HEK293 (cell line): Measurements from ENCODE around the gene STK10.

Source experiments
- CTCF ChIA-PET: fragments of 350-600 bp; formaldehyde crosslinking; extraction: SDS; loops from one replicate; lab custom pipeline; 2021; ENCODE audit warnings: antibody characterized with exemption; lab: Yijun Ruan, JAX
- POLR2A ChIA-PET: fragments of 300-600 bp; formaldehyde crosslinking; extraction: SDS; loops from one replicate; lab custom pipeline; 2020; ENCODE audit warnings: antibody characterized with exemption, inconsistent platforms; lab: Yijun Ruan, JAX
- H3K27ac ChIP-seq: fragments of 200-500 bp; sonication (Bioruptor generic); 2 replicates; pipeline ENCODE4 v1.5.1; 2014; ENCODE audit warnings: low read depth, low read length, control low read depth, inconsistent platforms; ENCODE audit errors: extremely low read depth
- H3K36me3 ChIP-seq, 2 experiments: fragments of 200-500 bp in 1 of 2; sonication (Bioruptor generic) in 1 of 2; 1 replicate in 1 of 2; 2 replicates in 1 of 2; pipeline ENCODE4 v1.5.1; 2014 to 2017; ENCODE audit warnings: inconsistent platforms in 2 of 2, low read length in 2 of 2; ENCODE audit not compliant: control insufficient read depth in 2 of 2, insufficient read depth in 1 of 2
- H3K4me1 ChIP-seq: fragments of 200-500 bp; sonication (Bioruptor generic); 2 replicates; pipeline ENCODE4 v1.5.1; 2014; ENCODE audit warnings: mild to moderate bottlenecking, low read length, inconsistent platforms; ENCODE audit not compliant: control insufficient read depth, insufficient read depth
- H3K4me3 ChIP-seq: 2 replicates; pipeline ENCODE4 v1.5.1; 2011; ENCODE audit warnings: low read depth, mild to moderate bottlenecking, control low read depth, low read length, moderate library complexity
- H3K9me3 ChIP-seq: fragments of 200-500 bp; sonication (Bioruptor generic); 2 replicates; pipeline ENCODE4 v1.5.1; 2014; ENCODE audit warnings: low read depth, low read length, inconsistent platforms; ENCODE audit not compliant: control insufficient read depth, insufficient read depth
- EGR2 ChIP-seq: fragments of 450-650 bp; formaldehyde crosslinking; IDR thresholded peaks from 2 replicates; pipeline ENCODE4 v1.5.1; 2016; ENCODE audit warnings: low read depth, missing biosample characterization, missing genetic modification characterization
- IKZF3 ChIP-seq: fragments of 450-650 bp; IDR thresholded peaks from 2 replicates; pipeline ENCODE4 v1.5.0; 2018; ENCODE audit warnings: missing biosample characterization, mild to moderate bottlenecking, missing genetic modification characterization, moderate library complexity
- MZF1 ChIP-seq: fragments of 450-650 bp; formaldehyde crosslinking; IDR thresholded peaks from 2 replicates; pipeline ENCODE4 v1.5.1; 2017; ENCODE audit warnings: missing biosample characterization, missing genetic modification characterization, borderline replicate concordance
- SCRT1 ChIP-seq: fragments of 450-650 bp; formaldehyde crosslinking; IDR thresholded peaks from 2 replicates; pipeline ENCODE4 v1.5.1; 2016; ENCODE audit warnings: missing biosample characterization, missing genetic modification characterization, borderline replicate concordance
- TRIM28 ChIP-seq: IDR thresholded peaks from 2 replicates; pipeline ENCODE4 v1.6.1; 2011; ENCODE audit warnings: low read length, control low read depth, borderline replicate concordance
- ZBTB17 ChIP-seq: fragments of 450-650 bp; formaldehyde crosslinking; IDR thresholded peaks from 2 replicates; pipeline ENCODE4 v1.5.1; 2016; ENCODE audit warnings: missing biosample characterization, missing genetic modification characterization
- ZIC2 ChIP-seq: fragments of 450-650 bp; formaldehyde crosslinking; IDR thresholded peaks from 2 replicates; pipeline ENCODE4 v1.5.1; 2016; ENCODE audit warnings: missing biosample characterization, missing genetic modification characterization
- ZNF112 ChIP-seq: fragments of 450-650 bp; formaldehyde crosslinking; IDR thresholded peaks from 2 replicates; pipeline ENCODE4 v1.5.0; 2017; ENCODE audit warnings: missing biosample characterization, missing genetic modification characterization
- ZNF114 ChIP-seq: fragments of 450-650 bp; formaldehyde crosslinking; IDR thresholded peaks from 2 replicates; pipeline ENCODE4 v1.5.0; 2017; ENCODE audit warnings: missing biosample characterization, missing genetic modification characterization
- ZNF292 ChIP-seq: fragments of 450-650 bp; formaldehyde crosslinking; IDR thresholded peaks from 2 replicates; pipeline ENCODE4 v1.5.1; 2016; ENCODE audit warnings: low read depth, missing biosample characterization, missing genetic modification characterization, borderline replicate concordance
- ZNF423 ChIP-seq: fragments of 450-650 bp; formaldehyde crosslinking; IDR thresholded peaks from 2 replicates; pipeline ENCODE4 v1.5.1; 2016; ENCODE audit warnings: missing biosample characterization, missing genetic modification characterization
- ZNF549 ChIP-seq: fragments of 450-650 bp; IDR thresholded peaks from 2 replicates; pipeline ENCODE4 v1.5.1; 2018; ENCODE audit warnings: missing biosample characterization, missing genetic modification characterization, mild to moderate bottlenecking, inconsistent platforms, moderate library complexity
- ZNF624 ChIP-seq: fragments of 450-650 bp; formaldehyde crosslinking; IDR thresholded peaks from 2 replicates; pipeline ENCODE4 v1.5.1; 2017; ENCODE audit warnings: missing biosample characterization, missing genetic modification characterization
- ZNF654 ChIP-seq: fragments of 450-650 bp; formaldehyde crosslinking; IDR thresholded peaks from 2 replicates; pipeline ENCODE4 v1.5.1; 2016; ENCODE audit warnings: low read depth, missing biosample characterization, missing genetic modification characterization
- ZNF777 ChIP-seq: fragments of 450-650 bp; formaldehyde crosslinking; IDR thresholded peaks from 2 replicates; pipeline ENCODE4 v1.5.1; 2017; ENCODE audit warnings: missing biosample characterization, missing genetic modification characterization, borderline replicate concordance
- TF ChIP-seq, protein P1 (sequence below): fragments of 450-650 bp; formaldehyde crosslinking; IDR thresholded peaks from 2 replicates; pipeline ENCODE4 v1.5.1; 2017; ENCODE audit warnings: missing biosample characterization, missing genetic modification characterization
- TF ChIP-seq, protein P2 (sequence below): fragments of 450-650 bp; formaldehyde crosslinking; IDR thresholded peaks from 2 replicates; pipeline ENCODE4 v1.5.1; 2017; ENCODE audit warnings: missing biosample characterization, missing genetic modification characterization
- TF ChIP-seq, protein P3 (sequence below): fragments of 450-650 bp; formaldehyde crosslinking; IDR thresholded peaks from 2 replicates; pipeline ENCODE4 v1.5.1; 2017; ENCODE audit warnings: missing biosample characterization, missing genetic modification characterization
- TF ChIP-seq, protein P4 (sequence below): fragments of 450-650 bp; formaldehyde crosslinking; IDR thresholded peaks from 2 replicates; pipeline ENCODE4 v1.5.1; 2016; ENCODE audit warnings: missing biosample characterization, missing genetic modification characterization

The STK10 gene

DNA sequence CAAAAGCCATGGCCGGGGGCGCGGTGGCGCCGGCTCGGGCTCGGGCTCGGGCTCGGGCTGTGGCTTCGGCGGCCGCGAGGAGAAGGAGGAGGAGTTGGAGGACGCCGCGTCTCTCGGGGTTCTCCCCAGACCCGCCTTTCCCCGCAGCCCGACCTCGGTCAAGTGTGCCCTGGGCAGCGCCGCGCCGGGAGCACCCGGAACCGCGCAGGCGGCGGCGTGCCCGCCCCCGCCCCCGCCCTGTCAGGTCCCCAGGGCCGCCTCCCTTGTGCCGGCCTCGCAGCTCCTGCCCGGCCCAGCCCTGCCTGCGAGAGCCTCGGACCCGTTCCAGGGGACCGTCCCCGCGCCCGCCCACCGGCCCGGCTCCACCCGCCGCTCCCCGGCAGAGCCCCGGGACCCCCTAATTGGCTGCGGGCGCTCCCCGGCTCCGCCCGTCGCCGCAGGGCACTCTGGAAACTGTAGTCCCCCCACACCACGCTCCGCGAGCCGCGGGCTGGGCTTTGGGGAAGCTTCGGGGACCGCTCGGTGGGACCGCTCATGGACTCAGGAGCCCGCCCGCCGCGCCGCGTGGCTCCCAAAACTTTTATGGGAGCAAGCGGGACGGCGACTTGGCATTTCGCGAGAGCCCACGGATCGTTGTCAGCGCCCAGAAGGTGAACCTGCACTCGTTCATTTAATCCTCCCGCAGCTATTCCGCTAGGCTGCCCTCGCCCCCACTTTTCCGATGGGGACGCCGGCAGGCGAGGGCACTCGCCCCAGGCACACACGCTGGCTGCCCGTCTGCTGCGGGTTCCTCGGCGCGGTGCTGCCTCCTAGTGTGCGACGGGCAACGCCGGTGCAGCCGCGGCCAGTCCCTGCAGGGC lies at the start of gene STK10 (continued):
- TF ChIP-seq, protein P1, sequence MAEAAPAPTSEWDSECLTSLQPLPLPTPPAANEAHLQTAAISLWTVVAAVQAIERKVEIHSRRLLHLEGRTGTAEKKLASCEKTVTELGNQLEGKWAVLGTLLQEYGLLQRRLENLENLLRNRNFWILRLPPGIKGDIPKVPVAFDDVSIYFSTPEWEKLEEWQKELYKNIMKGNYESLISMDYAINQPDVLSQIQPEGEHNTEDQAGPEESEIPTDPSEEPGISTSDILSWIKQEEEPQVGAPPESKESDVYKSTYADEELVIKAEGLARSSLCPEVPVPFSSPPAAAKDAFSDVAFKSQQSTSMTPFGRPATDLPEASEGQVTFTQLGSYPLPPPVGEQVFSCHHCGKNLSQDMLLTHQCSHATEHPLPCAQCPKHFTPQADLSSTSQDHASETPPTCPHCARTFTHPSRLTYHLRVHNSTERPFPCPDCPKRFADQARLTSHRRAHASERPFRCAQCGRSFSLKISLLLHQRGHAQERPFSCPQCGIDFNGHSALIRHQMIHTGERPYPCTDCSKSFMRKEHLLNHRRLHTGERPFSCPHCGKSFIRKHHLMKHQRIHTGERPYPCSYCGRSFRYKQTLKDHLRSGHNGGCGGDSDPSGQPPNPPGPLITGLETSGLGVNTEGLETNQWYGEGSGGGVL (tag by site-specific recombination), result peak; percentile 55
- TF ChIP-seq MZF1 (tag by site-specific recombination) (peak; percentile 83), ZNF292 (no peak), ZIC2 (tag by site-specific recombination) (peak; percentile 92)
- TF ChIP-seq, protein P2, sequence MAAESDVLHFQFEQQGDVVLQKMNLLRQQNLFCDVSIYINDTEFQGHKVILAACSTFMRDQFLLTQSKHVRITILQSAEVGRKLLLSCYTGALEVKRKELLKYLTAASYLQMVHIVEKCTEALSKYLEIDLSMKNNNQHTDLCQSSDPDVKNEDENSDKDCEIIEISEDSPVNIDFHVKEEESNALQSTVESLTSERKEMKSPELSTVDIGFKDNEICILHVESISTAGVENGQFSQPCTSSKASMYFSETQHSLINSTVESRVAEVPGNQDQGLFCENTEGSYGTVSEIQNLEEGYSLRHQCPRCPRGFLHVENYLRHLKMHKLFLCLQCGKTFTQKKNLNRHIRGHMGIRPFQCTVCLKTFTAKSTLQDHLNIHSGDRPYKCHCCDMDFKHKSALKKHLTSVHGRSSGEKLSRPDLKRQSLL (tag by site-specific recombination), result 0 out of 2 replicates have a peak, but pooled peaks have one; percentile 20
- TF ChIP-seq, protein P3, sequence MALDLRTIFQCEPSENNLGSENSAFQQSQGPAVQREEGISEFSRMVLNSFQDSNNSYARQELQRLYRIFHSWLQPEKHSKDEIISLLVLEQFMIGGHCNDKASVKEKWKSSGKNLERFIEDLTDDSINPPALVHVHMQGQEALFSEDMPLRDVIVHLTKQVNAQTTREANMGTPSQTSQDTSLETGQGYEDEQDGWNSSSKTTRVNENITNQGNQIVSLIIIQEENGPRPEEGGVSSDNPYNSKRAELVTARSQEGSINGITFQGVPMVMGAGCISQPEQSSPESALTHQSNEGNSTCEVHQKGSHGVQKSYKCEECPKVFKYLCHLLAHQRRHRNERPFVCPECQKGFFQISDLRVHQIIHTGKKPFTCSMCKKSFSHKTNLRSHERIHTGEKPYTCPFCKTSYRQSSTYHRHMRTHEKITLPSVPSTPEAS (tag by site-specific recombination), result peak; percentile 70

DNA sequence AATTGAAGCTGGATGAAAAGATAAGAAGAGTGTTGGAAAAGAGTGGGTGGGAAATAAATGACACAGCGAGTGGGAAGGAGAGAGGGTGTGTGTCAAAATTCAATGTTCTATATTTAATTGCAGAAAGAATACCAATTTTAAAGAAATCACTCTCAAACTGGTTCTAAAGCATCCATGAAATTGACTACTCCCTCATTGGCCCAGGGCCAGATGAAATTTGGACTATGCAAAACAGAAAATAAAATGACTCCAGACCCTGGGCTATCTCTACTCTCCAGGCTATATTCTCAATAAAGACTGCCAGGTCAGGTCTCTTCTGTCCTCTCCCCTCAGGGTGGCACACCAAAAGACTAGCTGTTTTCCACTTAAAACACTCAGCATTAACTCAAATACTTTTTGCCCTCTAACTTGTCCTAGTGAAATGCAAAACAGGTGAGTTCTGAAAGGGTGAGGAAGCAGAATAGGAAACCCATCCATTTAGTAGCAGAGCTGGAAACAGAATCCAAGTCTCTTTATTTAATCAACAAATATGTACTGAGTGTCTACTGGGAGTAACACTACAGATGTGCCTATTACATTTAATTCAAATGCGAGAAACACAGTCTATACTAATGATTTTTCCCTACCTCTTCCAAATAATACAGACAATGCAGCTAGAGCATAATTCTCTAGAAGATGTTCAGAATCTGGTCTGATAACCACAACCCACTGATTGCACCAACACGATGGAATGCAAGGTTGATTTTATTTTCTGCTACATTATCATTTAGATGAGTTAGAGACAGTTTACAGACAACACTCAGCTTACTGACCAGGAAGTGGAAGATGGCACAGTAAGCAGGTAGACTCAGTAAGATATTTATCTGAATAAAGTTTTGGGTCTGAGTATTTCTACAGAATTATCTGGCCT lies 48.1 kb upstream of the STK10 start:
- H3K27ac ChIP-seq, result no peak overlapping the region
- H3K4me3 ChIP-seq, result no peak overlapping the region
- CTCF ChIA-PET, result no interaction called here
- POLR2A ChIA-PET, result no interaction called here
- no peak for TF ChIP-seq SCRT1
- TF ChIP-seq EGR2 (tag by site-specific recombination), result peak; percentile 36; the same call in 1 of the 2 replicates
- TF ChIP-seq, protein P4, sequence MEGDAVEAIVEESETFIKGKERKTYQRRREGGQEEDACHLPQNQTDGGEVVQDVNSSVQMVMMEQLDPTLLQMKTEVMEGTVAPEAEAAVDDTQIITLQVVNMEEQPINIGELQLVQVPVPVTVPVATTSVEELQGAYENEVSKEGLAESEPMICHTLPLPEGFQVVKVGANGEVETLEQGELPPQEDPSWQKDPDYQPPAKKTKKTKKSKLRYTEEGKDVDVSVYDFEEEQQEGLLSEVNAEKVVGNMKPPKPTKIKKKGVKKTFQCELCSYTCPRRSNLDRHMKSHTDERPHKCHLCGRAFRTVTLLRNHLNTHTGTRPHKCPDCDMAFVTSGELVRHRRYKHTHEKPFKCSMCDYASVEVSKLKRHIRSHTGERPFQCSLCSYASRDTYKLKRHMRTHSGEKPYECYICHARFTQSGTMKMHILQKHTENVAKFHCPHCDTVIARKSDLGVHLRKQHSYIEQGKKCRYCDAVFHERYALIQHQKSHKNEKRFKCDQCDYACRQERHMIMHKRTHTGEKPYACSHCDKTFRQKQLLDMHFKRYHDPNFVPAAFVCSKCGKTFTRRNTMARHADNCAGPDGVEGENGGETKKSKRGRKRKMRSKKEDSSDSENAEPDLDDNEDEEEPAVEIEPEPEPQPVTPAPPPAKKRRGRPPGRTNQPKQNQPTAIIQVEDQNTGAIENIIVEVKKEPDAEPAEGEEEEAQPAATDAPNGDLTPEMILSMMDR, result no peak
- TF ChIP-seq, all 188 proteins: peak for 1
- Histone ChIP-seq H3K36me3 (peaks cover 12 to 26% of the 10 kb centered on the region in 2 experiments; a peak in 2 of 3 replicates), H3K9me3 (no peaks in the 10 kb centered on the region), H3K4me1 (peaks cover 12% of the 10 kb centered on the region)

DNA sequence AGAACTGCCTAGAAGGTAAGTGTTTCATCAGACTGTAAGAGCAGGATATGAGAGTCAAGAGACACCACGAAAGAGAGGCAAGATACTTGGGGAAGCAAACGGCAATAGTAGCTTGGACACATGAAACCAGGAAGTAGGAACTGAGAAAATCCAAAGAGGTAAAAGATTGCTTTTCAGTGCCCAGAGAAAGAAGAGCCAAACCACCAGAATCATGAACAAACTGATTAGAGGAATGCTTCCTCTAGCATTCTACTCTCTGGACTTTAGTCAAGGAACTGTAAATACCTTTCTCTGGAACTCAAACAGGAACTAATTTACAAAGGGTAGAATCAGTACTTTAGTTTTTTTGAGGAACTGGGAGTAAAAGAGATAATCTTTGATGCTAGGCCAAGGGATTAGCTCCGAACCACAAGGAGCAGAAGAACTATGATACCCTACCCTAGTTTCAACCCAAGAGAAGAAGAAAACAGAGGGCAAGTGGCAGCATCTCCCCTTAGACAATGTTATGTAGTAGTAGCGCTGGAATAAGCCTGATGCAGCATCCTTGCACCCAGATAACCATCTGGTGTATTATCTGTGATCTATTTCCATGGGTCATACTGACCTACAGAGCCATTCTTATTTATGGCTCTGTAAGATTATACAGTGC lies 47.2 kb upstream of the STK10 start:
- Histone ChIP-seq H3K4me1 (peaks cover 12% of the 10 kb centered on the region), H3K9me3 (no peaks in the 10 kb centered on the region), H3K4me3 (no peak overlapping the region), H3K36me3 (peaks cover 15 to 34% of the 10 kb centered on the region in 2 experiments; a peak in 2 of 3 replicates)
- CTCF ChIA-PET, result interaction anchor here (0.6 kb wide), 1 partner anchor 1237 kb away, joined by 3 read pairs; no protein-coding TSS in a partner anchor
- TF ChIP-seq IKZF3 (tag by site-specific recombination) (no peak), ZNF549 (tag by site-specific recombination) (no peak), ZNF112 (tag by site-specific recombination) (no peak), ZNF624 (tag by site-specific recombination) (no peak), ZNF777 (tag by site-specific recombination) (no peak), ZBTB17 (no peak), ZNF114 (tag by site-specific recombination) (no peak), ZNF423 (tag by site-specific recombination) (no peak), ZNF654 (tag by site-specific recombination) (no peak), TRIM28 (no peak)
- TF ChIP-seq, all 188 proteins: peak for 0
- POLR2A ChIA-PET, result no interaction called here
- H3K27ac ChIP-seq, result no peak overlapping the region
